HG03060 (cell line): ENCODE results near the gene SIGLEC9.

ENCODE experiments used
- ATAC-seq: cut with Tn5 transposase; IDR thresholded peaks from one replicate; pipeline ENCODE4 v1.9.1; 2021; ENCODE audit warnings: low read depth, moderate number of reproducible peaks; ENCODE audit not compliant: unreplicated experiment

SIGLEC9 gene

DNA sequence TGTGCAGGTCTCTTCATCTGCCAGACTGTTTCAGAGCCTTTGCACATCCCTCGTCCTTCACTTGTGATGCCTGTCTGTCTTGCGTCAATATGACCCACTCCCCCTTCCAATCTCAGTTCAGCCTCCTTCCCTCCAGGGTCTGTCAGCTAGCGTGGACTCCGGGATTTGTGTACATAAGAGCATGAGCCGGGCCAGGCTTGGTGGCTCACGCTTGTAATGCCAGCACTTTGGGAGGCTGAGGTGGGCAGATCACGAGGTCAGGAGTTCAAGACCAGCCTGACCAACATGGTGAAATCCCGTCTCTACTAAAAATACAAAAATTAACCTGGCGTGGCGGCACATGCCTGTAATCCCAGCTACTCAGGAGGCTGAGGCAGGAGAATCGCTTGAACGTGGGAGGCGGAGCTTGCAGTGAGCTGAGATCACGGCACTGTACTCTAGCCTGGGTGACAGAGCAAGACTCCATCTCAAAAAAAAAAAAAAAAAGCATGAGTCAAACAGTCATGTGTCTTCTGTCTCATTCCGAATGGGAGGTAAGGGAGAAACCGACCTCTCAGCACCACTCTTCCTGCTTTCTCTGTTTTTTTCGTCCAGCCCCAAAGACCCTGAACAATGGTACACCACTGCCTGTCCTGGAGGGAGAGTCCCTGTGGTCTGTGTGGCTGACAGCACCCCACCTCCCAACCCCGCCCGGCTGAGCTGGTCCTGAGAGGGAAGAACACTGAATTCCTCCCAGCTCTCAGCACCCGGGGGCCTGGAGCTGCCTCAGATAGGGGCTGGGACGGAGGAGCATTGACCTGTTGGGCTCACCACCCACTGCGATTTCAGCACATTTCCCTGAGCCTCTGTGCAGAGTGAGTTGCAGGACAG lies 2.4 kb upstream of the SIGLEC9 start:
- ATAC-seq: no peak

DNA sequence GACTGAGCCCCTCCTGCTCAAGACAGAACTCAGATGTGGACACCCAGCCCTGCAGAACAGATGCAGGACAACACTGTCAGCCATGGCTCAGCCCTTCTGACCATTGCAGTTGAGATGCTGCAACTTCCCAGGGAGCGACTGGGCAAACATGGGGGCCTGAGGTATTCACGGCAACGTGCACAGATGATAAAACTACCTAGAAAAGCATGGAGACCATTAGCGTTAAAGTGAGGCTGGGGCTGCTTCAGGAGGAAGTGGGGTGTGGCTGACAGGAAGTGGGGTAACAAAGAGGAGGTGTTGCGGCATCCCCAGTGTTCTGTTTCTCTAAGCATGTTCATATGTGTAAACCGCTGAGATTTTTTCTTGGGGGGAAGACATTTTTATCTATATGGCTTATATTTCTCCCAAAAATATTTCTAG lies 1.3 kb upstream of the SIGLEC9 start:
- no peak for ATAC-seq

DNA sequence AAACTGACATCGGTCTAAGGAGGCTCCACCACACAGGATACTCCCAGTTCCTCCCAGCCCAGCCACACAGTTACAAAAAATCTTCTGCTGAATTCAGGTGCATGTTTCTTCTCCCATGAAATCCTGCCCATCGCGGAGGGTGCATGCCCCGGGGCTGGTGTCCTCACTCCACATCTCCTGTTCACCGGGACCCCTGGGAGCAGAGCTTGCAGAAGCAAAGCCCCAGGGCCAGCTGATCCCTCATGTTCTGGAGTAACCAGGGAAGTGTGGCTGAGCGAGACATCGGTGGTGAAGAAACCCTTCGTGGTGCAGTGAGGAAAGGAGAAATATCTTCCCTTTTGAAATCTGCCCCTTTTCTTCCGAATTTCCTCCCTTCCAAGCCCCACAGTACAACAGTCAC lies 904 bp upstream of the SIGLEC9 start:
- ATAC-seq: no peak

DNA sequence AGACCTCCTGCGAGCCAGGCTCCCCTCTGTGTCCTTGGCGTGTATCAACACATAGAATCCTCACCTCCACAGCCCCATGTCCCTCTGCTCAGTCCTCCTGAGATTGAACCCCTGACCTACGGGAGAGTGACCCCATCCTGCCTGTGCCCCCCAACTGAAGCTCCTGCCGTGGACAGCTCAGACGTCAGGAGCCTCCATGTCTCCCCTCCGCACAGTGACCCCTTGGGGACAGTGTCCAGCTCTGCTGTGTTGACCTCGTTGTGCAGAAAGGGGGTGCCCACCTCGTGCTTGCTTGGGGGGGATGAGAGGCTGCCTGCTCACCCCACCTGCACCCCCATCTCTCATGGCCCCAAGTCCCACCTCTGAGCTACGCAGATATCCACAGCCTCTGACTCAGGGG lies 490 bp upstream of the SIGLEC9 start:
- no peak for ATAC-seq

DNA sequence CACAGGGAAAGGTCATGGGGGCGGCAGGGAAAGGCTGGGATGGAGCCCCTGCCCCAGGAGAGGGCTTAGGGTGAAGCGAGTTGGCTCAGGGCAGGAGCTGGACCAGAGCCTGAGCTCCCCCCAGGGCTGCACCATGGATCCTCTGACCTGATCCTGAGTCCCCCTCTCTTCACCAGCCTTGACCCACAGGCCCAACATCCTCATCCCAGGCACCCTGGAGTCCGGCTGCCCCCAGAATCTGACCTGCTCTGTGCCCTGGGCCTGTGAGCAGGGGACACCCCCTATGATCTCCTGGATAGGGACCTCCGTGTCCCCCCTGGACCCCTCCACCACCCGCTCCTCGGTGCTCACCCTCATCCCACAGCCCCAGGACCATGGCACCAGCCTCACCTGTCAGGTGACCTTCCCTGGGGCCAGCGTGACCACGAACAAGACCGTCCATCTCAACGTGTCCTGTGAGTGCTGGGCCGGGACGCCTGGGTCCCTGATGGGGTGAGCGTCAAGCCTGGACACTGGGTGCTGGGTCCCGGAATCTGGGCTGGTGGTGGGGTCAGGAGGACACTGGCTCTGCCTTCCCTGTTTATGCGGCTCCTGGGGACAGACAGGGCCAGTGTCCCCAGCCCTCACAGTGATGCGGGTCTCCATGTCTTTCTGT lies 842 bp downstream of the SIGLEC9 start:
- no peak for ATAC-seq

DNA sequence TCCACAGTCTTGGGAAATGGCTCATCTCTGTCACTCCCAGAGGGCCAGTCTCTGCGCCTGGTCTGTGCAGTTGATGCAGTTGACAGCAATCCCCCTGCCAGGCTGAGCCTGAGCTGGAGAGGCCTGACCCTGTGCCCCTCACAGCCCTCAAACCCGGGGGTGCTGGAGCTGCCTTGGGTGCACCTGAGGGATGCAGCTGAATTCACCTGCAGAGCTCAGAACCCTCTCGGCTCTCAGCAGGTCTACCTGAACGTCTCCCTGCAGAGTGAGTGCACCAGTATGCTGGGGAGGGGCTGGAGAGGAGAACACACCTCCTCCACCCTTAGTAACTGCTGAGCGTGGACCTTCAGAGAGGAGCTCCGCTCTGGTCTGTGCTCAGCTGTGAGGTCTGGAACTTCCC lies 2.3 kb downstream of the SIGLEC9 start:
- ATAC-seq: no peak

DNA sequence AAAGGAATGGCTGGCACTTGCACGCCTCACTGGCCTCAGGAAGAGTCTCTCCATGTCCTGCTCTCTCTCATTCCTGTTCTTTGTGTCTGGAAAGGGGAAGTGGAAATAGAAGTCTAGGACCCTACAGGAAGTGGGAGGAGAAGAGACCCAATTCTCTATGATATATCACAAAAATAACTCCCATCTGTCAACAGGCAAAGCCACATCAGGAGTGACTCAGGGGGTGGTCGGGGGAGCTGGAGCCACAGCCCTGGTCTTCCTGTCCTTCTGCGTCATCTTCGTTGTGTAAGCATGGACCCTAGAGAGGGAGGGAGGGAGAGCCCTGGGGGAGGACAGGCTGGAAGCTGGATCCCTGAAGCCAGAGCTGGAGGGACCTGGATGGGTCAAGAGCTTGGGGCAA lies 3.0 kb downstream of the SIGLEC9 start:
- ATAC-seq: no peak

DNA sequence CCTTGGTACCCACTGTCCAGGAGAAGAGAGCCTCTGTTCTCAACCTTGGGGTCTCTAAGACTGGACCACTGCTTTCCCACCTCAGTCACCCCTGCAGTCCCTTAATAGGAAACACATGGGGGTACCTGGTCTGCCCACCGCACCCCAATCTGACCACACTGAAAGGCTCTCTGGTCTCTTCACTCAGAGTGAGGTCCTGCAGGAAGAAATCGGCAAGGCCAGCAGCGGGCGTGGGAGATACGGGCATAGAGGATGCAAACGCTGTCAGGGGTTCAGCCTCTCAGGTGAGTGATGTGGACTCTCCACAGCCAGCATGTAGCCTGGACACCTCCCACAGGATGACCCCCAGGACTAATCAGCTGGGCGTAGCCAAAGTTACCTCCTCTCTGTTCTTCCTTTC lies 3.5 kb downstream of the SIGLEC9 start:
- ATAC-seq: no peak

DNA sequence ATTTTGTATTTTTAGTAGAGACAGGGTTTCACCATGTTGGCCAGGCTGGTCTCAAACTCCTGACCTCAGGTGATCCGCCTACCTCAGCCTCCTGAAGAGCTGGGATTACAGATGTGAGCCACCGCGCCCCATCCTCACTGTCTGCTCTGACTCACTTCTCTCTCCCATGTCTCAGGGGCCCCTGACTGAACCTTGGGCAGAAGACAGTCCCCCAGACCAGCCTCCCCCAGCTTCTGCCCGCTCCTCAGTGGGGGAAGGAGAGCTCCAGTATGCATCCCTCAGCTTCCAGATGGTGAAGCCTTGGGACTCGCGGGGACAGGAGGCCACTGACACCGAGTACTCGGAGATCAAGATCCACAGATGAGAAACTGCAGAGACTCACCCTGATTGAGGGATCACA lies 5.0 kb downstream of the SIGLEC9 start:
- no peak for ATAC-seq

DNA sequence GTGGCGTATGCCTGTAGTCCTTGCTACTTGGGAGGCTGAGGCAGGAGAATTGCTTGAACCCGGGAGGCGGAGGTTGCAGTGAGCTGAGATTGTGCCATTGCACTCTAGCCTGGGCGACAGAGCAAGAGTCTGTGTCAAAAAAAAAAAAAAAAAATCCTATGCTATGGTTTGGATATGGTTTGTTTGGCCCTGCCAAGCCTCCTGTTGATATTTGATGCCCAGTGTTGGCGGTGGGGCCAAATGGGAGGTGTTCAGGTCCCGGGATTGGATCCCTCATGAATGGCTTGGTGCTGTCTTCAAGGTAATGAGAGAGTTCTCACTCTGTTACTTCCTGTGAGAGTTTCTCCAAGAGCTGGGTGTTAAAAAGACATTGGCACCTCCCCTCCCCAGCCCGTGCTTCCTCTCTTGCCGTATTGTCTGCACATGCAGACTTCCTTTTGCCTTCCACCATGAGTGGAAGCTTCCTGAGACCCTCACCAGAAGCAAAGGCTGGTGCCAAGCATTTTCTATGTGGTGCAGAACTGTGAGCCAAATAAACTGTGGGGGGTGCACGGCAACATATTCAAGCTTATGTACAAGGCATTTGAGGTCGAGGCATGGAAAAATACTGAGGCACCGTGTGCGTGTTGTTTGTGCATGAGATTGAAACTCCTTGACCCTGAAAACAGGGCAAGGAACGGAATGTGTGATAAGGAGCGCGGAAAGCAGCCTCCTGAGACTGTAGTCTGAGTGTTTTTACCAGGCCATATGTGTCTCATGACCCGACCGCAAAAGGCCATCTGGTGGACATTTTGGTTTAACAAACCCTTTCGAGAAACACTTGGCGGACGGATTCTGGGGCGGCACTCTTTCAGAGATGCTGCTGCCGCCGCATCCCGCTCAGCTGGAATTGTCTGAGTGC lies 7.3 kb downstream of the SIGLEC9 start:
- no peak for ATAC-seq

DNA sequence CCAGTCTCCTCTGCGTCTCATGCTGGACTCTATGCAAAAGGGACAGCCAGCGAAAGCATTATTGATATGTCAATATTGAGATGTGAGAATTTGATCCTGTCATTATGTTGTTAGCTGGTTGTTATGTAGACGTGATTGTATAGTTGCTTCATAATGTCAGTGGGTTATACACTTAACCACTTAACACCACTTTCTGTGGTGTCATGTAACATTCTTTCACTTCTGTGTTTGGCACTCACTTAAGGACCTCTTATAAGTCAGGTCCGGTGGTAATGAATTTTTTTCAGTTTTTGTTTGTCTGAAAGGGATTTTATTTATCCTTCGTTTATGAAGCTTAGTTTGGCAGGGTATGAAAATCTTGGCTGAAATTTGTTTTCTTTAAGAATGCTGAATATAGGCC lies 10.3 kb downstream of the SIGLEC9 start:
- no peak for ATAC-seq

DNA sequence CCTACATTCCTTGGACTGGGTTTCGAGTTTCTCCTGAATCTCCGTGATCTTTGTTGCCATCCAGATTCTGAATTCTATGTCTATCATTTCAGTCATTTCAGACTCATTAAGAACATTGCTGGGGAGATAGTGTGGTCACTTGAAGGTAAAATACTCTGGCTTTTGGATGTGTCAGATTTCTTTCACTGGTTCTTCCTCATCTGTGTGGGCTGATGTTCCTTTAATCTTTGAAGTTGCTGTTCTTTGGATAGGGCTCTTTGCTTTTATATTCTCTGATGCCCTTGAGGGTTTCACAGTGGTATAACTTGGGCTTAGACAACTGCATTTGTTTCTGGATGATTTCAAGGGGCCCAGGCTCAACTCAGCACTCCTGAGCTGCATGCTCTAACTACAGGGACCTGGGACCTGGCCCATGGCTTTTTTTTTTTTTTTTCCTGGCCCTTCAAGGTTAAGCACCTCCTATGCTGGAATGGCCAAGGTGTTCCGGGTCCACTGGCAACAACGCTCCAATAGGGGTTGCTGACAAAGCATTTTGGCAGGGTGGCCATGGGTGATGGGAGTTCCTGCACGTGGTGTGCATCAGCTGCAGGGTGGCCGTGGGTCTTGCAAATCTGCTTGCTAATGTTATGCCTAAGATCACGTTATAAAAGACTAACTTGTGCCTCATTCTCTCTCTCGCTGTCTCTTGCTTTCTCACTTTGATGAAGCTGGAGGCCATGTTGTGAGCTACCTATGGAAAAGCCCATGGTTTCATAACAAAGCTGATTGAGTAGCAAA lies 11.5 kb downstream of the SIGLEC9 start:
- no peak for ATAC-seq

DNA sequence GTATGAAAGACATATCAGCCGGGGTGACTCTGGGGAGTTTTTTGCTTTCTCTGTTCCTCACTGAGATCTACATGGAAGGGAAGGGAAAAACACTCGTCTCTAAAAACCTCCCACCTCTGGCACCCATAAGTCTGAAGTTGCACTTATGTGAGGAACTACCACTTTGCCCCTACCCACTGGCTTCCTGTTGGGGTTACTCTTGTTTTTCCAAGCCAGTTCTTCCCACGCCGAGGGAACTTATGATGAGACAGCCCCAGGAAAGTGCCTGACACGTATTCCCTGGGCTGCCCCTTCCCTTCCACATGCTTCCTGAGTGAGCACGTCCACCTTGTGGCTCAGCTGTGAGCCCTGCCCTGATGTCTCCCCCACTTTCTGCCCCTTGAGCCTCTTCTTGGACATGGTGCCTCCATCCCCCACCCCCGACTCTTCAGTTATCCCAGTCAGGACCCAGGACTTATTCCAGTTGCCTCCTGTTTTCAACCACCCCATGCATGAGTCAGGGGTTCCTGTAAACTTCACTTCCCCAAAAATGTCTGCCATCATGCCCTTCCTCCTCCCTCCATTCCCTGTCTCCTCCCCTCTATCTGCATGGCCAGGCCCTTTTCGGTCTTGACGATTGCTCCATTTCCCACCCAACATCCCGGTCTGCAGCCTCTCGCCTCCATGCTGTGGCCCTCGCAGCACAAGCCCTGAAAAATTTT lies 12.3 kb downstream of the SIGLEC9 start:
- ATAC-seq: no peak

DNA sequence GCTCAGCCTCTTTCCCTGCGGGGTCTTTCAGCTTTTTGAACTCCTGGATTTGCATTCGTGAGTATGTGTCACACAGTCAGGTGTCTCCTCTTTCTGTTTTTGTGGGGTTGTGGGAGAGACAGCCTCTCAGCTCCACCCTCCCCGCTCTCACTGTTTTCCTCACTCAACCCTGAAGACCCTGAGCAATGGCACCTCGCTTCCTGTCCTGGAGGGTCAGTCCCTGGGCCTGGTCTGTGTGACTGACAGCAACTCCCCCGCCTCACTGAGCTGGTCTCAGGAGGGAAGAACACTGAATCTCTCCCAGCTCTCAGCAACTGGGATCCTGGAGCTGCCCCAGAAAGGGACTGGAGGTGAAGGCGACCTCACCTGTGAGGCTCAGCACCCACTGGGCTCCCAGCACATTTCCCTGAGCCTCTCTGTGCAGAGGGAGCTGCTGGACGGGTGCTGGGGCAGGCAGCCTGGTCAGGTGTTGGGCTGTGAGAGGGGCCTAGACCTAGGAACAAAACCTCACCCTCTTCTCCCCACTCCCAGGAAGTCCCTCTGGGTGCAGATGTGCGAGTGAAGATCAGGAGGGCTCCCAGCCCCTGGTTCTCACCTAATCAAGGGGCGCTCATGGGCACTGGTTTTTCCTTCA lies 13.2 kb downstream of the SIGLEC9 start:
- no peak for ATAC-seq

DNA sequence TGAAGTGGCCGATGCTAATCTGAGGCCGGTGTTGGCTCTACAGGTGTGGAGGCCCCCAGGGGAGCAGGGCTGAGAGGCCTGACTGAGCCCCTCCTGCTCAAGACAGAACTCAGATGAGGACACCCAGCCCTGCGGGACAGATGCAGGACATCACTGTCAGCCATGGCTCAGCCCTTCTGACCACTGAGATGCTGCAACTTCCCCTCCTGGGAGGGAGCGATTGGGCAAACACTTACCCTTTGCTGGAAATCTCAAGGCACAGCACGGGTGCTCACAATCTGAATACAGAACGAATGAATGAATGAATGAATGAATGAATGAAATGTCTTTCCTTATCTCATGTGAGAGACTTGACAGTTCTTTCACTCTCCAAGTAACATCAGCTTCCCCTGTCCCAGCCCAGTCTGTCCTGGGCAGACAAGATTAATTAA lies 13.9 kb downstream of the SIGLEC9 start:
- ATAC-seq: no peak

DNA sequence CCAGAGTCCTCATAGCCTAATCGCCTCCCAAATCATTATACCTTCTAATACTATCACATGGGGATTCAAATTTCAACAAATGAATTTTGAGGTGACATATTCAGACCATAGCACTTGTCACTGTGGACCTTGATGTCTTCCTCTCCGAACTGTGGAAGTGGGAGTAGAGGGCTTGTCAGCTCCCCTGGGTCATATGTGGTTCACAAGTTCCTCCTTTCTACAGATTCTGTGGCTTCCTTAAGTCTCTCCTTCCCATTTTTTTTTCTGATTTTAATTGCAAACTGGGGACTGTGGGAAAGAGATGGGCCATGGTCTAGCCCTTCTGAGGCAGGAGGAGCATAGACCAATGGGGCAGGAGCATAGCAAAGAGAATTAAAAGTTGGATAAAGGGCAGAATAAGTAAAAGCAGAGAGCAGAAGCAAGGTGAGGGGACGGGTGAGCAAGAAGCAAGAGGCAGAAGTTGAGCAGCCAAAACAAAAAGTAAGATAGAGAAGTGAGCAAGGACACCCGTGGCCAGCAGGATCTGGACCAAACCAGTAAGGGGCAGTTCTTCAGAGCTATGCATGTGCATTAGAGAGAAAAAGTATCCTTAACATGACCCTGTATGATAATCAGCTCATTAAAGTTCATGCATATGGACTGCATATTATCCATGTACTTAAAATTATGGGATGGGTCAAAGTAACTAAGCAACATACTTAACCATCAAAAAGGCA lies 14.8 kb downstream of the SIGLEC9 start:
- ATAC-seq: no peak

DNA sequence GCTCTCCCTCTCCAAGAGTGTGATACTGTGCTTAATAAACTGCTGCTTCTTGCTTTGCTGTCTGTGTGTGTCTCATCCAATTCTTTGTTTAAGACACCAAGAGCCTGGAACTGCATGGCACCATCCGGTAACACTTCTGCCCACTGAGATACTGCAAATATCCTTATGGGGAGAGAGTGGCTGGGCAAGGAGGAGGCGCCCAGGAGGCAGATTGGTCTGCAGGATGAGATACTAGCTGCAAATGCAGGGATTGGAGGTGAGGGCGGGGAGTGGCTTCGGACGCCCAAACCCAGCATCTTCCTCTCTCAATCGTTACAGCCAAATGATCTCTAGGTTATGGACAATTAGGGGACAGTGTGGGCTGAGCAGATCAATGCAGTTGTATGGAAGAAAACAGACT lies 15.7 kb downstream of the SIGLEC9 start:
- ATAC-seq: no peak

DNA sequence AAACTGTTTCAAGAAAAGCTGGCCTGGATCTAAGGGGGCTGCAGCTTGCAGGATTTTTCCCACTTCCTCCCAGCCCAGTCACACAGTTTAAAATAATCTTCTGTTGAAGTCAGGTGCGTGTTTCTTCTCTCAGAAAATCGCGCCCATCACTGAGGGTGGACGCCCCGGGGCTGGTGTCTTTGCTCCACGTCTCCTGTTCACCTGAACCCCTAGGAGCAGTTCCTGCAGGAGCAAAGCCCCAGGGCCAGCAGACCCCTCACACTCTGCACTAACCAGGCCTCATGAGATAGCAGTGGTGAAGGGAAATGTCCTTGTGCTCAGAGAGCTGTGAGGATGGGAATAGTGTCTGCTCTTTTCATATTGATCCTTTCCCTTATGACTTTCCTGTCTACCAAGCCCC lies 16.5 kb downstream of the SIGLEC9 start:
- no peak for ATAC-seq

DNA sequence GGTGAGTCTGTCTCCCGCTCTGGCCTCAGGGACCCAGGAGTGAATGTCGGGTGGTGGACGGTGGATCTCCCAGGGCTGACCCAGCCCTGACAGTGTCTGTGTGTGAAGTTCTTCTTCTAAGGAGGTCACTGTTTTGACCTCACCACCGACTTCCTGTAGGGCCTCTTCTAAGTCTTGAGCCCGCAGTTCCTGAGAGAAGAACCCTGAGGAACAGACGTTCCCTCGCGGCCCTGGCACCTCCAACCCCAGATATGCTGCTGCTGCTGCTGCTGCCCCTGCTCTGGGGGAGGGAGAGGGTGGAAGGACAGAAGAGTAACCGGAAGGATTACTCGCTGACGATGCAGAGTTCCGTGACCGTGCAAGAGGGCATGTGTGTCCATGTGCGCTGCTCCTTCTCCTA lies 17.4 kb downstream of the SIGLEC9 start, which contains the start of gene SIGLEC7:
Gene SIGLEC7 (plus strand): TSS at position 183 of the 400 bp plus-strand sequence. CDS start 69 bp downstream, at position 252.
- no peak for ATAC-seq
